Activated gamma-delta T cell treated with Interleukin-2 at 50 U/mL for 16 hours (primary cell): Measurements from ENCODE around the gene SPATA31D4.
"Not testable (repeated sequence)": the region's sequence is repeated elsewhere in the genome, so short reads cannot be mapped to it uniquely, and the experiment has no call there.

Experiments used
- DNase-seq: peaks from one replicate; pipeline ENCODE4 v3.0.0-alpha.2; 2020

SPATA31D4 gene

DNA sequence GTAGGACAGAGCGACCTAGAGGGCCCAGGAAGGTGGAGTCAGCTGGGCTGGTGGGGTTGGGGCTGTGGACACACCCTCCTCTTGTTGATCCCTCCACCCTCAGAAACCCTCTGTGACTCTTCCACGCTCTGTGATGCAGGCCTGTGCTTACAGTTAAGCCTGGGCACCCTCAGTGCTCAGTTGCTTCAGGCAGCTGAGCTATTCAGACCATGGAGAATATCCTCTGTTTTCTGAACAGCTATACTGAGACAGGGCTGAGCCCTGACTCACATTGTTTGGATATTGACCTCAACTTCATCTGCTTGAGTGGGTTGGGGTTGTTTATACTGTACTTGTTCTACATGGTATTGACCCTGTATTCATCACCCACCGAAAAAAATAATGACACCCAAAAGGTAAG, at the start of gene SPATA31D4:
Gene SPATA31D4, plus strand, starts transcription at position 124 of the 400 bp plus-strand sequence. Its CDS starts 86 bp downstream, at position 210.
- not testable (repeated sequence) for DNase-seq

DNA sequence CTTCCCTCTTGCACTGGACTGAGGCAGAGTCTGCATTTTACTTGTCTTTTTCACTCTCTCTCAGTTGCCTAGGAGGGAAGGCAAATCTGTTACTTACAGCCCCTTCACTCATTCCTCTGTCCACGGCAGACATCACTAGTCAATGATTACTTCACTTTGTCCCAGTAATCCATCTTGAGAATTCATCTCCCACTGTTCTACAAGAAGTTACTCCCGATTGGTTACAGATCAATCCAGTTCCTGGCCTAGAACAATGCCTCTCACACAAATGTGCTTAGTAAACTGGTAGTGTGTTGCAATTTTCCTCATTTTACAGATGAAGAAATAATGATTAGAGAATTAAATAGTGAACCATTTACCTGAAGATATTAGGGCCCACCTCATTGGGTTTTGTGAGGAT, 49.7 kb upstream of the SPATA31D4 start:
- DNase-seq = no peak

DNA sequence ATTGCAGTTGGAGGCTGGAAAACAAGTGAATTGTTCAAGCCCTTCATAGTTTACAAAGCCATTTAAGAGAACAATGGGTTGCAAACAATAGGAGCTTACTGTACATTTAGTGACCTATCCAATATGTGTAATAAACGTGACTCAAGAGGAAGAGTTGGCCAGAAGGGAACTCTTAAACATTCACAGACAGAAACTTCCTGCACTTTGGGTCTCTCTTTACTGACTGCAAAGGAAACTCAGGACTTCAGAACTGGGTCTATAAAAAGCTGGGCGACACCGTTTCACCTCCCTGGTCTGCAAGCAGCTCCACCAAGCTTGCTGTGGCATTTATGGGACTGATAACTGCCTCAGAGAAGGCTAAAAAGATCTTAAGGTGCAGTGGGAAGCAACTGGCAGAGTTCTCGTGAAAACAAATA, 48.7 kb upstream of the SPATA31D4 start:
- DNase-seq = no peak

DNA sequence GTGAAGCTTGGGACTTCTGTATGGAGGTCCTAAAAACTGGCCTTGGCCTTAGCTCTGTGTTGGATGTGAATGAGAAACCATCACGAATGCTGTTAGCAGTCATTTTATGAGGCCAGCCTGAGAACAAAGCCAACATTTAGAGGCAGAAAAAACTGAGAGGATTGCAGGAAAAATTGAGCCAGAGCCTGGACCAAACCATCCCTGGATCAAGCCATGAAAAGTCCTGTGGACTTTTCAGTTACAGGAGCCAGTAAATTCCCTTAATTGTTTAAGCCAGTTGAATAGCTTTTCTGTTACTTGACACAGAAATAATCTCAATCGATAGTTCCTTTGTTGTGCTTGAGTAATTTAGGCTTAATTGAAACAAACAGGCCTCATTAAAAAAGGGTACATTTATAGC, 42.6 kb upstream of the SPATA31D4 start:
- no peak for DNase-seq

DNA sequence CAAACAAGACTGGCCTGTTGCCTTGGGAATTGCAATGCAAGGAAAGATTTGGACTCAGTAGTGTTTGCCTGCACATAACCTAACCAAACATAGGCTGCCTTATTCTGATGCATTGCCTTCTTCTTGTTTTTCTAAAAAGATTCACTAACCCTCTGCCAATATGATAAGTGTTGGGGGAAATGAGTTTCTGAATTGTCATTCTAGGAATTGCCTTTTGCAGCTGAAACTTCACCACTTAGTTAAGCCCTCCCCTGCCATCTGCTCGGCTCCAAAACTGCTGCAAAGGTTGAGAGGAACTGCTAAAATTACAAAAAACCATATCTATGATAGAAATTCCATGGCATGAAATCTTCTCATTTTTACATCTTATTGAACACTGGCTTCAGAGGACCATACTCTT, 41.6 kb upstream of the SPATA31D4 start:
- DNase-seq = no peak

DNA sequence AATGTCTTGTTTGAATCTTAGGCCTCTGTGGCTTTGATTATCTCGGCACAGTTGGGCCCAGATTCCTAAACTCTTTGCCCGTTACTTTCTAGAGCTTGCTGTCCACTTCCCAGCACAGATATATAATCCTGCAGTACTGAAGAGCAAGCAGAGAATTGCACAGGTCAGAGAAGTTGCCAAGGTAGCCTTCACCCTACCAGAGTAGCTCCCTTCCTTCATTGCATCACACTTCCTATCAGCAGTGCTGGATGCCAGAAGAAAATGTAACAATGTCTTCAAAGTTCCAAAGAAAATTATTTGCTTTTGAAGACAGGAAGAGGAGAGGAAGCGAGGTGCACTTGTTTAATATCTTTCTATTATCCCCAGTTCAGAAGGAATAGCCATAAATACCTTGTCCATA, 38.1 kb upstream of the SPATA31D4 start:
- no peak for DNase-seq

DNA sequence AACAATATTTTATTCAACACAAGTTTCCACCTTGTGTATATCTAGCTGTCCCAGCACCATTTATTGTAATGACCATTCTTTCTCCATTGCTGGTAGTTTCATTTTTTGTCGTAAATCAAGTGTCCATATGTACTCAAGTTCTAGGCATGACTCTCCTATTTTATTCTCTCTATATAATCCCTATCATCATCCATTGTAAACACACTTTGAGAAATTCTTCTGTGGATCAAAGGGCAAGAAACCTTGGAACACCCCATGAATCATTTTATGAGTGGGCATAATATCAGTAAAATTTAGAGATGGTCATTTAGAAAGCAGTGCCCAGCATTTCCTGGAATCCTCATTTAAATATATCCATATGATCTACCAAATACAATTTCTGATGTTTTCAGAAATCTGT, 35.8 kb upstream of the SPATA31D4 start:
- DNase-seq = no peak

DNA sequence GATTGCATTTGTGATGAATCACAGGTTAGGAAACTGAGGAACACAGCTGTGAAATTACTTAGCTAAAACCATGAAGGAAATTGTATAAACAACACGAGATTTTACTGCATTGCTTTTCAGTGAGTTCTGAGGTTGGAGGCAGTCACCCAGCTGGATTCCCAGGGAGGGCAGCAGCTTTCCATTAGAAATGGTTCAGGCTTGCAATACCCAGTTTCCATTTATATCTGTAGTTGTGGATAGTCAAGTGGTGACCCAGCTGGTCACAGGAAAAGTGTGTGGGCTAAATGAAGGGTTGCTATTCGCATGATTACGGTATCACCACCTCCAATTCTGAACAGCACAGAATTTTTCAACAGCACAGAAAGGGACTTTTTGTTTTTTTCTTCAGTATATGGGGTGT, 34.3 kb upstream of the SPATA31D4 start:
- no peak for DNase-seq

DNA sequence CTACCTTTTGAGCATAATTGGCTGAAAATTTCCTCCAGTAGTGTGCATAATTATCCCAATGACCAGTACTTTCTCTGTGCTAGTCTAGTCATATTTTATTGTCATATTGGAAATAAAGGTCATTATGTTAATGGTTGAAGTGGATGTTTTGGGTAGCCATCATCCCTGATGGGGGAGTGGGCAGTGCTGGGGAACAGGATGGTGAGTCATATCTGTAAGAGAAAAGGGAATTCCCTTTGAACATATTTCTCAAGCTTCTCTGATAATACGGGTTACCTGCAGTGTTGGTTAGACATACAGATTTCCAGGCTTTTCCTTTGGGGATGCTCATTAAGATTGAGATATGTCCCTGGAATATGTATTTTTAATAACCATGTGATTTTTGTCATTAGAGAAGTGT, 33.3 kb upstream of the SPATA31D4 start:
- DNase-seq = no peak

DNA sequence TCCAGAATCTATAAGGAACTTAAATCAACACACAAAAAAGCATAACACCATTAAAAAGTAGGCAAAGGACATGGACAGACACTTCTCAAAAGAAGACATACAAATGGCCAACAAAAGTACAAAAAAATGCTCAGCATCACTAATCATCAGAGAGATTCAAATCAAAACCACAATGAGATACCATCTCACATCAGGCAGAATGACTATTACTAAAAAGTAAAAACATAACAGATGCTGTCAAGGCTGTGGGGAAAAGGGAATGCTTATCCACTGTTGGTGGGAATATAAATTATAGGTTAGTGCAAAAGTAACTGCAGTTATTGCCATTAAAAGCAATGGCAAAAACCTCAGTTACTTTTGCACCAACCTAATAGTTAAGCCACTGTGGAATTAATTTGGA, 32.2 kb upstream of the SPATA31D4 start:
- no peak for DNase-seq

DNA sequence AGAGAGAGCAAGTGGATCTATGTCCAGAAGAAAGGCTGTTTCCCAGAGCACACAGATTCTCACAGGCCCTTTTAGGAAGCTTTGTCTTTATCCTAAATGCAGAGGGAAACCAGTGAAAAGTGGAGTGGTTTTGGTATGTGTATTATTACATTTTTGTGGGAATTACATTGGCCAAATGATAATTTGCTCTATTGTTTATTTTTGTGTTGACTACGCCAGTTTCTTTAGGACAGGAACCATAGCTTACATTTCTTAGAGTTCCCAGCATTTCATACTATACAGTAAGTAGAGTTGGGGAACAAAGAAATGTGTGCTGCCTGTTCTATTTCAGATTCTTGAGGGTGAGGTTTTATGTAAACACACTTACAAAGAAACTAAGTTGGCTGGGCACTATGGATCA, 29.4 kb upstream of the SPATA31D4 start:
- DNase-seq = no peak

DNA sequence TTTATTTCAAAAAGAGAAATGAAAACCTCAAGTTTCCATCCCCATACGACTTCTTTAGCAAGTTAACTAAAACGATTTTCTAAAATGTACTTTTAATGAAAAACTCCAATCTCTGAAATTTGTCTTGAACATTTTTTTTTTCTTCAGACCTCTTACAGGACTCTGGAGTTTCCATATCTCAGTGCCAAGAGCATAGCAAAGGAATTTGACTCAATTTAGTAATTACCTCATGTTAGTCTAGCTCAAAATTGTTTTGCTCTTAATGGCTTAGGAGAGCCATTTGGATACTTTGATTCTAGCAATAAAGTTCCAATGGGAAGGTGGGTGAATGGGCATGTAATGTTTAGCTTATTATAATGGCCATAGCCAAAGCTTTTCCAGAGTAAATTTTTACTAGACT, 26.0 kb upstream of the SPATA31D4 start:
- no peak for DNase-seq

DNA sequence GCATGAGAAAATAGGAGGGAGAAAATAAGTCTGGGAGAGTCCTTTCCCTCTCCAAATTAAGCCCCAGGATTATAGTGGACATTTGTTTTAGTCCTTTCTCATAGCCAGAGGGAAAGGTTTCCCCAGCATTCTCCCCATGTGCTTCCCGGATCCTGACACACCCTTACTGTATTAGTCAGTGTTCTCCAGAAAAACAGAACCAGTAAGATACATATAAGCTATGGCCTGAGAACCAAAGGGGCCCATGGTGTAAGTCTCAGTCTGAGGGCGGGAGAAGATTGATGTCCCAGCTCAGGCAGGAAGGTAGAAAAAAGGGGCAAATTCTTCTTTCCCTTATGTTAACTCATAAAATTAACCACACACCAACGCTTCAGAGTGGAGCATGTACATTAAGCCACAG, 25.6 kb upstream of the SPATA31D4 start:
- no peak for DNase-seq

DNA sequence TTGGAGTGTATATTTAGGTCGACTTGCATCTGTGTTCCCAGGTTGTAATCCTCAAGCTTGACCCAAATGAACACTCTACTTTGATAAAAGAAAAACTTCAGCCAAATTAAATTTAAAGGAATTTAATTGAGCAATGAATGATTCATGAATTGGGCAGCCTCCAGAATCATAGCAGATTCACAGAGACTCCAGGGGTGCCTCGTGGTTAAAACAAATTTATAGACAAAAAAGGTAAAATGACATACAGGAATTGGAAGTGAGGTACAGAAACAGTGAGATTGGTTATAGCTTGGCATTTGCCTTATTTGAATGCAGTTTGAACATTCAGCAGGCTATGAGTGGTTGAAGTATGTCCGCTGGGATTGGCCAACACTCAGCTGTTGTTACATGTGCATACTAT, 21.6 kb upstream of the SPATA31D4 start:
- DNase-seq = no peak

DNA sequence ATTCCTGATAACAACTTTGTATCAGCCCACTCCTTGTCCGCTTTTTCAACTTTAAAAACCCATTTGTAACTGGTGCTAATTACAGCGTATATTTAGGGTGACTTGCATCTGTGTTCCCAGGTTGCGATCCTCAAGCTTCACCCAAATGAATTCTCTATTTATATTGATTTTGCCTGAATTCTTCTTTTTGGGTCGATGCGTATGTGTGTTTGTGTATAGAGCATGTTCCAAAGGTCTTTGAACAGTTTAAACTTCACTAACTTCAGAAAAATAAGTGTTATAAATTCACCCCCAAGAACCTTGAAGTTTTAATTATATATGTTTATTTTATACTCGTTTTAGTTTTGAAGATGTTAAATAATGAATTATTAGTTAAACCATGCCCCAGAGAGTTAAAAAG, 16.1 kb upstream of the SPATA31D4 start:
- DNase-seq = no peak

DNA sequence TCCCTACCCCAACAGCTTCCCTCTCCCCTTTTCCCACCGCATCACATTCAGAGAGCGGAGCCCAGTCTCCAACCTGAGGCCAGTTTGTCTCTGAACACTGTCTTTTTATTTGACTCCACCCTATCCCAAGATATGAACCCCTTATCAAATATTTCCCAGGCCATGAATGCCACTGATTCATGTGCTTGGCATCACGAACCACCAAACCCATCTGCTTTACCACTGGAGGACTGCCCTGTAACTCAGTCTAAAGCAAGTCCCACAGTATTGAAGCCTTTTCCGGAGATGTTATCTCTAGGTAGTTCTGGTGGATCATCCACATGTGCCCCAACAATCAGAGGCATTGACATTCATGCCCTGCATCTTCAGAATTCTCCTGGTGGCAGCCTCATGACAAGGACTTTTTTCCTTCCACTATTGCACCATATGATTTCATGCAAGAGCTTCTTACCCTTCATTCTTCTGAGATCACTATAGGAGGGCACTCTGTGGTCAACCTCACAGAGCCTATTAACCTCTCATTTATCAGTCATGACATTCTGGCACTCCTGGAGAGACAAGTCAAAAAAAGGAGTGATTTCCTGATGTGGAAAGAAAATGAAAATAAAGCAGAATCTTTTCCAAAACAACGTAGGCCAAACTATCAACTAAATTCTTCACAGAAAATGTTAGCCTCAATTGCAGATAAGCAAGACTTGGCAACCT, 12.3 kb upstream of the SPATA31D4 start:
- no peak for DNase-seq

DNA sequence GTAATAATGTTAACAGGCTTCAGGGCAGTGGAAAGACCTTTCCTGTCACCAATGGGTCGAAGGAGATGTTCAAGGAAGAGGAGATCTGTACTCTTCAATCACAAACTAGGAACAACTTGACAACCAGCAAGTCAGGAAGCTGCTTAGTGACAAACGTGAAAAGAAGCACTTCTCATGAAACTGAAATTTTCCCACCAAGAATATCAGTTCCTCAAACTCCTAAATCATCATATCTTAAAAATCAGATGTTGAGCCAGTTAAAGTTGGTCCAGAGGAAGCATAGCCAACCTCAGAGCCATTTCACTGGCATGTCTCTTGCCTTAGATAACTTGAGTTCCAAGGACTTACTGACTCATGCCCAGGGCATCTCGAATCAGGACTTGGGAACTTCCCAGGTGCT, 9.7 kb upstream of the SPATA31D4 start:
- not testable (repeated sequence) for DNase-seq

DNA sequence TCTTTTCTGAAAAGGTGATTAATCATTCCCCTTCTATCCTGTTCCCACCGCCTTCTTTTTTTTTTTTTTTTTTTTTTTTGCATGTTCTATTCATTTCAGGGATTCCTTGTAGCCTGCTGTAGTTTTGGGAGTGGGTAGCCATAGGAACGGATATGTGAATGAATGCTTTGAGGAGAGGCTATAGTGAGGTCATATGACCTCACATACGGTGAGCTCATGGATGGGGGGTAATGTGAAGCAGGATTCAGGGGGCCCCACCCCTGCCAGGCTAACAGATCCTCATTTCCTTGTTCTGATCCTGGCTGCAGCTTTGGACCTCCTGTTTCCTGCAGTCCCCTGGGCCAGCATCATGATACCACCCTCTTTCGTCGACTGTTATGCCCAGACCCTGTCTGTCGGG, 1.9 kb downstream of the SPATA31D4 start:
- DNase-seq = not testable (repeated sequence)

DNA sequence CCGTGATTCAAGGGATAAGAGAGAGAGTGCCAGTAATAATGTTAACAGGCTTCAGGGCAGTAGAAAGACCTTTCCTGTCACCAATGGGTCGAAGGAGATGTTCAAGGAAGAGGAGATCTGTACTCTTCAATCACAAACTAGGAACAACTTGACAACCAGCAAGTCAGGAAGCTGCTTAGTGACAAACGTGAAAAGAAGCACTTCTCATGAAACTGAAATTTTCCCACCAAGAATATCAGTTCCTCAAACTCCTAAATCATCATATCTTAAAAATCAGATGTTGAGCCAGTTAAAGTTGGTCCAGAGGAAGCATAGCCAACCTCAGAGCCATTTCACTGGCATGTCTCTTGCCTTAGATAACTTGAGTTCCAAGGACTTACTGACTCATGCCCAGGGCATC, 5.3 kb downstream of the SPATA31D4 start:
- DNase-seq = not testable (repeated sequence)

DNA sequence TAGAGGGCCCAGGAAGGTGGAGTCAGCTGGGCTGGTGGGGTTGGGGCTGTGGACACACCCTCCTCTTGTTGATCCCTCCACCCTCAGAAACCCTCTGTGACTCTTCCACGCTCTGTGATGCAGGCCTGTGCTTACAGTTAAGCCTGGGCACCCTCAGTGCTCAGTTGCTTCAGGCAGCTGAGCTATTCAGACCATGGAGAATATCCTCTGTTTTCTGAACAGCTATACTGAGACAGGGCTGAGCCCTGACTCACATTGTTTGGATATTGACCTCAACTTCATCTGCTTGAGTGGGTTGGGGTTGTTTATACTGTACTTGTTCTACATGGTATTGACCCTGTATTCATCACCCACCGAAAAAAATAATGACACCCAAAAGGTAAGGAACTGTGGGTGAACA, 15.2 kb downstream of the SPATA31D4 start, which contains the start of gene SPATA31D3:
Gene SPATA31D3, plus strand, starts transcription at position 108 of the 400 bp plus-strand sequence. Its CDS starts 86 bp downstream, at position 194.
- DNase-seq = not testable (repeated sequence)

DNA sequence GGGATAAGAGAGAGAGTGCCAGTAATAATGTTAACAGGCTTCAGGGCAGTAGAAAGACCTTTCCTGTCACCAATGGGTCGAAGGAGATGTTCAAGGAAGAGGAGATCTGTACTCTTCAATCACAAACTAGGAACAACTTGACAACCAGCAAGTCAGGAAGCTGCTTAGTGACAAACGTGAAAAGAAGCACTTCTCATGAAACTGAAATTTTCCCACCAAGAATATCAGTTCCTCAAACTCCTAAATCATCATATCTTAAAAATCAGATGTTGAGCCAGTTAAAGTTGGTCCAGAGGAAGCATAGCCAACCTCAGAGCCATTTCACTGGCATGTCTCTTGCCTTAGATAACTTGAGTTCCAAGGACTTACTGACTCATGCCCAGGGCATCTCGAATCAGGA, 20.4 kb downstream of the SPATA31D4 start:
- not testable (repeated sequence) for DNase-seq

DNA sequence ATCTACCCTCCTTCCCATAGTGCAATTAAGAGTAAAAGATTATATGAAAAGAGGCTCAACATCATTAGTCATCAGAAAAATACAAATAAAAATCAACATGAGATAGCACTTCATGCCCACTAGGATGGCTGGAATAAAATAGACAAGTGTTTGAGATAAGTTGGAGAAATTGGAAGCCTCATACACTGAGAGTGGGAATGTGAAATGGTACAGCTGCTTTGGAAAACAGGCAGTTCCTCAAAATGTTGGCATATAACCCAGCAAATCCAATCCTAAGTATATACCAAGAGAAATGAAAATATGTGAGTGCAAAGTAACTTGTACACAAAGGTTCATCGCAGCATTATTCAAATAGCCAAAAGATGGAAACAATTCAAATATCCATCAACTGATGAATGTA, 24.9 kb downstream of the SPATA31D4 start:
- DNase-seq = no peak

DNA sequence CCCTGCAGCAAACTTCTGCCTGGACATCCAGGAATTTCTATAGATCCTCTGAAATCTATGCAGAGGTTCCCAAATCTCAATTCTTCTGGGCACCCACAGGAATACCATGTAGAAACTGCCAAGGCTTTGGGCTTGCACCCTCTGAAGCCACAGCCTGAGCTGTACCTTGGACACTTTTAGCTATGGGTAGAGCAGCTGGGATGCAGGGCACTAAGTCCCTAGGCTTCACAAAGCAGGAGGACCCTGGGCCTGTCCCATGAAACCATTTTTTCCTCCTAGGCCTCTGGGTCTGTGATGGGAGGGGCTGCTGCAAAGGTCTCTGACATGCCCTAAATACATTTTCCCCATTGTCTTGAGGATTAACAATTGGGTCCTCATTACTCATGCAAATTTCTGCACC, 27.4 kb downstream of the SPATA31D4 start:
- DNase-seq = no peak

DNA sequence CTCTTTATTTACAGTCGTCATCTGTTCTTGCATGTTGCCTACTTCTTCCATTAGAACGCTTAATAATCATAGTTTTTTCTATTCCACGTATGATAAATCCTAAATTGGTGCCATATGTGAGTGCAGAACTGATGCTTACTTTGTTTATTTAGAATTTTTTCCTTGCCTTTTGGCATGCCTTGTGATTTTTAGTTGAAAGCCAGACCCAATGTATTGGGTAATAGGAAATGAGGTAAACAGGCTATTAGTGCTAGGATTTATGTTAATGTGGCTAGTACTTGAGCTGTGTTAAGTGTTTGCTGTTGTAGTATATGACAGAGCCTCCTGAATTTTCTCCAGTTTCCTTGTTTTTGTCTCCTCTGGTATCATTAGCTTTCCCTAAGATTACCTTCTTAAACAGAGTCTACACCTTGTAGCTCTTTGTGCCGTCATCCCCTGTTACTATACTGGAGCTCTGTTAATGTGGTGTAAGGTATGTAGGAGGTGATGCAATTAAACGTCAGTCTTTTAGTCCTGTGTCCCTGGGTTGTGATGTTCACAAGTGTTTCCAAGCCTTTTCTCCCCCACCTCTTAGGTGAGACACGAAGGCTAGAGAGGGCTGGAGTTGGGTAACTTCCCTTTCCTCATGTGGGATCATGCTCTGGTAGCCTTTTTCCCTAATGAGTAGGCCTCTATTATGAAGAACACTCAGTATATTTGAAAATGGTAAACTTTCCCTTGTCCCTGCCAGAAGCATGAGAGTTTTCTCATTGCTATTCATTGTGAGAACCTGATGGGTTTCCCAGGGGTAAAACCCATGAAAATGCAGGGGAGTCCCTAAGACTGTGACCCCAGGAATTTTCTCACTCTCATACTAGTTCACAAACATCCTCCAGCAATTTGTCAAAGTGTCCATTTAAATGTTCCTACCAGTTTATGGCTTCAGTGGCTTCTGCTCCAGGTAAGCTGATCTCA, 36.3 kb downstream of the SPATA31D4 start:
- no peak for DNase-seq
